HepG2 (cell line): ENCODE data around the gene LHB. TPM values are rescaled to one million over a fixed set of nuclear protein-coding genes. Genes with fewer than 3 reads are reported as not detected.

ENCODE experiments used
- ARHGAP35 ChIP-seq: sonication (generic); formaldehyde crosslinking; IDR thresholded peaks from 2 replicates; pipeline ENCODE4 v1.9.0; 2022; ENCODE audit warnings: mild to moderate bottlenecking, inconsistent platforms, moderate library complexity, missing genetic modification reagents, borderline replicate concordance
- CC2D1A ChIP-seq: sonication (generic); formaldehyde crosslinking; IDR thresholded peaks from 2 replicates; pipeline ENCODE4 v1.8.1; 2023; ENCODE audit warnings: mild to moderate bottlenecking, missing genetic modification reagents
- CREM ChIP-seq, 2 experiments: sonication (generic) in 1 of 2; formaldehyde crosslinking in 1 of 2; IDR thresholded peaks; 2 replicates each; pipeline versions ENCODE4 v1.4.0 to v1.6.1; 2016 to 2020; ENCODE audit warnings: antibody characterized with exemption in 1 of 2, mild to moderate bottlenecking in 1 of 2, missing genetic modification reagents in 1 of 2
- EHMT2 ChIP-seq: fragments of 200-600 bp; sonication (generic); IDR thresholded peaks from 2 replicates; pipeline ENCODE4 v1.7.0; 2017; ENCODE audit warnings: antibody characterized with exemption, low read depth, low read length, borderline replicate concordance
- FOXK1 ChIP-seq: sonication (generic); formaldehyde crosslinking; IDR thresholded peaks from 2 replicates; pipeline ENCODE4 v1.4.0; 2020; ENCODE audit warnings: low read depth, missing genetic modification reagents, borderline replicate concordance
- FOXO1 ChIP-seq: sonication (generic); formaldehyde crosslinking; IDR thresholded peaks from 2 replicates; pipeline ENCODE4 v1.4.0; 2020; ENCODE audit warnings: missing genetic modification reagents
- IKZF4 ChIP-seq: sonication (generic); formaldehyde crosslinking; IDR thresholded peaks from 2 replicates; pipeline ENCODE4 v1.5.1; 2020; ENCODE audit warnings: borderline replicate concordance, mild to moderate bottlenecking, low read depth, missing genetic modification reagents; ENCODE audit errors: not compliant biosample characterization
- JARID2 ChIP-seq: sonication (generic); formaldehyde crosslinking; IDR thresholded peaks from 2 replicates; pipeline ENCODE4 v1.8.1; 2023; ENCODE audit warnings: missing genetic modification reagents, inconsistent platforms; ENCODE audit not compliant: insufficient replicate concordance
- MXD3 ChIP-seq: IDR thresholded peaks from 2 replicates; pipeline ENCODE4 v1.6.1; 2016; ENCODE audit warnings: mild to moderate bottlenecking, missing biosample characterization, missing genetic modification reagents
- NFIC ChIP-seq: IDR thresholded peaks from 2 replicates; pipeline ENCODE4 v1.6.1; 2012; ENCODE audit warnings: mild to moderate bottlenecking, low read length, inconsistent platforms
- NR1H2 ChIP-seq: sonication (generic); formaldehyde crosslinking; IDR thresholded peaks from 2 replicates; pipeline ENCODE4 v1.8.1; 2022; ENCODE audit warnings: low read depth, missing genetic modification reagents, borderline replicate concordance
- TEF ChIP-seq: sonication (generic); formaldehyde crosslinking; IDR thresholded peaks from 2 replicates; pipeline ENCODE4 v1.5.0; 2020; ENCODE audit warnings: missing genetic modification reagents
- ZBTB44 ChIP-seq: sonication (generic); formaldehyde crosslinking; IDR thresholded peaks from 2 replicates; pipeline ENCODE4 v1.4.0; 2020; ENCODE audit warnings: missing genetic modification reagents
- ZNF275 ChIP-seq: sonication (generic); formaldehyde crosslinking; IDR thresholded peaks from 2 replicates; pipeline ENCODE4 v1.8.0; 2022; ENCODE audit warnings: missing genetic modification reagents, mild to moderate bottlenecking, inconsistent platforms, borderline replicate concordance
- ZNF496 ChIP-seq: sonication (generic); formaldehyde crosslinking; IDR thresholded peaks from 2 replicates; pipeline ENCODE4 v1.8.1; 2023; ENCODE audit warnings: mild to moderate bottlenecking, moderate library complexity, missing genetic modification reagents; ENCODE audit not compliant: insufficient replicate concordance
- ZNF567 ChIP-seq: sonication (generic); formaldehyde crosslinking; IDR thresholded peaks from 2 replicates; pipeline ENCODE4 v1.8.1; 2023; ENCODE audit warnings: mild to moderate bottlenecking, missing genetic modification reagents, borderline replicate concordance
- ZNF724P ChIP-seq: sonication (generic); formaldehyde crosslinking; IDR thresholded peaks from 2 replicates; pipeline ENCODE4 v1.8.0; 2022; ENCODE audit warnings: missing genetic modification reagents, borderline replicate concordance
- ZNF761 ChIP-seq: sonication (generic); formaldehyde crosslinking; conservative IDR thresholded peaks from 2 replicates; pipeline ENCODE4 v1.4.0; 2020; ENCODE audit warnings: mild to moderate bottlenecking, missing genetic modification reagents
- ZNF788 ChIP-seq: sonication (generic); formaldehyde crosslinking; IDR thresholded peaks from 2 replicates; pipeline ENCODE4 v1.5.0; 2020; ENCODE audit warnings: mild to moderate bottlenecking, missing genetic modification reagents, borderline replicate concordance
- ZNF891 ChIP-seq: sonication (generic); formaldehyde crosslinking; IDR thresholded peaks from 2 replicates; pipeline ENCODE4 v1.5.0; 2020; ENCODE audit warnings: mild to moderate bottlenecking, missing genetic modification reagents
- ZSCAN5A ChIP-seq: sonication (generic); formaldehyde crosslinking; IDR thresholded peaks from 2 replicates; pipeline ENCODE4 v1.8.0; 2022; ENCODE audit warnings: mild to moderate bottlenecking, missing genetic modification reagents, borderline replicate concordance
- polyA plus RNA-seq, 8 experiments: library from polyadenylated mRNA; depleted of rRNA in 3 of 8; stranded (reverse) in 7 of 8; unstranded in 1 of 8; fragments of >200 nt; fragmentation: Illumina TruSeq in 4 of 8; extraction: Trizol in 4 of 8; gene quantifications; 2 replicates each; pipeline versions ENCODE4 v1.2.1 to v1.2.3, GENCODE V29; 2011 to 2016; ENCODE audit warnings: low read depth in 4 of 8, missing spikeins in 1 of 8, mixed read lengths in 1 of 8; ENCODE audit not compliant: insufficient read depth in 1 of 8
- total RNA-seq, 5 experiments: library from RNA; depleted of rRNA; stranded (reverse); fragments of >200 nt; fragmentation: Illumina TruSeq; extraction: Trizol; gene quantifications; 2 replicates each; pipeline ENCODE4 v1.2.3, GENCODE V29; 2016; ENCODE audit warnings: low read depth in 1 of 5

LHB gene
- total and polyA plus RNA-seq, 2 of the 13 experiments (the other 11 are each of a cell fraction or from before 2014, with no cell fraction given), result not detected

GRCh38 chr19:48993175-48994034 is 23.5 kb downstream of the LHB start, which contains the start of the genes GYS1 and RUVBL2 (continued):
- TF ChIP-seq ZNF788, result 0 out of 2 replicates have a peak, but pooled peaks have one; percentile 21
- peak; percentile 21; the same call in 1 of the 2 replicates for TF ChIP-seq EHMT2
- TF ChIP-seq ZBTB44 (CRISPR knock-in tag), result 0 out of 2 replicates have a peak, but pooled peaks have one; percentile 38
- TF ChIP-seq NR1H2, result no peak
- no peak for TF ChIP-seq JARID2 (CRISPR knock-in tag)
- 0 out of 2 replicates have a peak, but pooled peaks have one; percentile 55 for TF ChIP-seq ZNF567
- no peak for TF ChIP-seq ZNF724P (CRISPR knock-in tag)
- no peak for TF ChIP-seq NFIC
- 0 out of 2 replicates have a peak, but pooled peaks have one; percentile 59 for TF ChIP-seq ZSCAN5A (CRISPR knock-in tag)
- TF ChIP-seq IKZF4, result no peak
- TF ChIP-seq TEF (CRISPR knock-in tag), result no peak
- peak; percentile 44; the same call in 1 of the 2 replicates for TF ChIP-seq FOXK1
- TF ChIP-seq ZNF496, result no peak
- TF ChIP-seq ZNF891, result no peak; the same call in none of the 2 replicates
- TF ChIP-seq CC2D1A (CRISPR knock-in tag), result no peak
- TF ChIP-seq ZNF761, result no peak
- peak; percentile 54 for TF ChIP-seq CREM (IDR thresholded peaks at IDR 0.05)
- TF ChIP-seq CREM (CRISPR knock-in tag; IDR thresholded peaks at IDR 0.05), result no peak
- 0 out of 2 replicates have a peak, but pooled peaks have one; percentile 70 for TF ChIP-seq MXD3
- peak; percentile 85 for TF ChIP-seq ZNF275
- TF ChIP-seq ARHGAP35 (CRISPR knock-in tag), result no peak
- 0 out of 2 replicates have a peak, but pooled peaks have one; percentile 50 for TF ChIP-seq FOXO1 (CRISPR knock-in tag)
